Medulla oblongata (tissue), 1 donor: ENCODE measurements around the gene CCDC7.
"Not testable (repeated sequence)": the region's sequence is repeated elsewhere in the genome, so short reads cannot be mapped to it uniquely, and the experiment has no call there.

ENCODE experiments used
- DNase-seq: peaks from one replicate; pipeline ENCODE4 v3.0.0-alpha.2; 2015; ENCODE audit errors: extremely low spot score

CCDC7 gene

DNA sequence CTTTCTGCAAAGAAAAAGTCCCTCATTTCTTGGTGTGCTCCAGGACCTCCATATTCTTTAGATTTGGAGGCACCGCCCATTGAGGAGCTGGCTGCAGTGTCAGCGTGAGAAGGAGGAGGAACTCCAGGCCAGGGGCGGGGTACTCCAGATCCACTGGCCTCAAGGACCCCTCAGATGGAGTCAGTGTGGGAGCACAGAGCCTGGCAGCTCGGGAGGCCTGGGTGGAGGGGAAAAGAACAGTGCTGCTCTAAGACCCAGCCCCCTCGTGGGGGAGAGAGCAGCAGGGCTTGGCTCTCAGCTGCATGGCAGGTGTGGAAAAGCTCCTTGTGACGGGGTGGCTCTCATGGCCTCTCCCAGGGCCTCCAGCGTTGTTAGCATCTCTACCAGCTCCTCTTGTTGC is 441.5 kb downstream of the CCDC7 start:
- no peak for DNase-seq

DNA sequence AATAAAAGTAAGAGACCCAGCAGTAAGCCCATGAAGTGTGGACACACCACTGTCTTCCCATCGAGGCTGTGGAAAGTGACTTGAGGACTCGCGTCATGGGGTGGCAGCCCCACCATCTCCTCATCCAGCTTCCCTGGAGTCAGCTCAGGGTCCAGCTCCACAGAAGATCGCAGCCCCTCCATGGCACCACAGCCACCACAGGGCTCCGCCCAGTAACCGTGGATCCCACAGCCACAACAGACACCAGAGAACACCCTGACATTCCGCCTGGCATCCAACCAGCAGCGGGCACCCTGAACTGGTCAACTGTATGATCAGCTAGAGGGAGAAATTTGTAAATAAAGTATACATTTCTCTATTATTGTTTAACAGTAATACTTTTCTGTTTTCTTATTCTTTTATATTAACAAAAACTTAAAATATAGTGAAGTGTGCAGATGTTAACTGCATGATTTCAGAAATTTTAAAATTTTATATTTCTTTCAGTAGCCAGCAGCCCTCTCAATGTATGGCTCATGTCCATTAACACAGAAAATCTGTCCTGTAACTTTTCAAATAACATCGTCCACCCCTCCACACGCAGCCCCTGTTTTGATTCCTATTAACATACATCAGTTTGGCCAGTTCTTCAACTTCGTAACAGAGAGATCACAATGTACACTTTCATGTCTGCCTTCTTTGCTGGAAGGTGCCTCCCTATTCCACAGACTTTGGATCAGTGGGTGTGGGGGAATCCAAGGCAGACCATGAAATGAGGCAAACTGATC is 442.4 kb downstream of the CCDC7 start:
- no peak for DNase-seq

GRCh38 chr10:32889631-32890212 is 443.8 kb downstream of the CCDC7 start:
- no peak for DNase-seq

DNA sequence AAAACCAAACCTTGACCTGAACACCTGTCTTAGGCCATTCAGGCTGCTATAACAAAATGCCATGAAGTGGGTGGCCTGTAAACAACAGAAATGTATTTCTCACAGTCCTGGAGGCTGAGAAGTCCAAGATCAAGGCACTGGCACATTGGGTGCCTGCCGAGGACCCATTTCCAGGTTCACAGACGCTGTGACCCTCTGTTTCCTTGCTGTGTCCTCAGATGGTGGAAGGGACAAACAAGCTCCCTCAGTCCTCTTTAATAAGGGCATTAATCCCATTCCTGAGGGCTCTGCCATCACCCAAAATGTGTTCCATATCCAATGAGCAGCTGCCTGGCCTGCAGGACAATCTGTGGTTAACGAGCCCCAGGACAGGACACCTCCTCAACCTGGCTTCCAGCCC is 444.5 kb downstream of the CCDC7 start:
- no peak for DNase-seq

GRCh38 chr10:32891261-32891660 is 445.3 kb downstream of the CCDC7 start:
- DNase-seq = no peak

DNA sequence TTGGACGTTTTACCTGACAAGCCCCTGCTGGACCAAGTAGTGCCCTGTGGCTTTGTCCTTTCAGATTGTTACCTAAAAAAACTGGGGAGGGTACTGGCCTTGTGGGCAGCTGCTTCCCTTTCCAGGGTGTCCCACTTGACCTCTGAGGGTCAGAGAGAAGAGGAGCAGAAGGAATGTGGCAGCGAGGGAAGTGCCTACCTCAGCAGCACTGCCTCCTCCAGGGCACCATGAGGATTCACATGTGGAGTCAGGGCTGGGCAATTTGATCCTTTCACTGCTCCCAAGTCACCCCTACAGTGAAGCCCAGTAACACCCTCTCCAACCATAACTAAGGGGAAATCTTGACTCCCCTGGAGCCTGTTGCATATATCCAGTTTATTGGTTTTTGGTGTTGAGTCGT is 447.5 kb downstream of the CCDC7 start:
- DNase-seq = no peak

GRCh38 chr10:32893916-32894664 is 448.1 kb downstream of the CCDC7 start:
- DNase-seq = no peak

DNA sequence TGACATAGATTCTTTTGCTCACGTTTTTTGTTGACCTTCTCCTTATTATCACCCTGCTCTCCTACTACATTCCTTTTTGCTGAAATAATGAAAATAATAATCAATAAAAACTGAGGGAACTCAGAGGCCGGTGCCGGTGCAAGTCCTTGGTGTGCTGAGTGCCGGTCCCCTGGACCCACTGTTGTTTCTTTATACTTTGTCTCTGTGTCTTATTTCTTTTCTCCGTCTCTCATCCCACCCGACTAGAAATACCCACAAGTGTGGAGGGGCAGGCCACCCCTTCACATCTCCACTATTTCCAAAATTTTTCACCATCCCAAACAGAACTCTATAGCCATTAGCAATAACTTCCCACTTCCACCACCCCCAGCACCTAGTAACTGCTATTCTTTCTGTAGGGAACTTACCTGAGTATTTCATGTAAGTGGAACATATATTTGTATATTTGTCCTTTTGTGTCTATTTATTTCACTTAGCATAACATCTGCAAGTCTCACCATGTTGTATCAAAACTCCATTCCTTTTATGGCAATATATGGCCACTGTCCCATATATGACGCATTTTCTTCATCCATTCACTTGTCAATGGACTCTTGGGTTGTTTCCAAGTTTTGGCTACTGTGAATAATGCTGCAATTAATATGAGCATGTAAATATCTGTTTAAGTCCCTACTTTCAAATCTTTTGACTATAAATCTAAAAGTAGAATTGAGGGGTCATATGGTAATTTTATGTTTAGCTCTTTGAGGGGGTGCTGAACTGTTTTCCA is 449.4 kb downstream of the CCDC7 start:
- not testable (repeated sequence) for DNase-seq

DNA sequence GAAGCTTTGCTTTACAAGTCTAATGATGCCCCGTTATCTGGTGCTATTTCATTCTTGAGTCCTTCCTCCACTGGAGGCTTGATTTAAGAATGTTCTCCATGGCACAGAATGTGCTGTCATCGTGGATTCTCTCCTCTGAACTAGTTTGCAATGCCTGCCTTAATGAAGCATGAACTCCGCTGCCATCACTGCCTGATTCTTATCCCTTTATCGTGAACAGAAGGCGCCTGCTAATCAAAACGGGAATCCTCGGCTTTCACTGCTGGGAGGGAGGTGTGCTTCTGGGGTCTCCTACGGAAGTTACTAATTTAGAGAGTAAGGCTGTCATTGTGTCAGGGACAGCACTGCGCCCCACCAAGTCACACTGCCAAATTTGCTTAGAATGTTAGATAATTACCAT is 455.9 kb downstream of the CCDC7 start:
- DNase-seq = no peak

DNA sequence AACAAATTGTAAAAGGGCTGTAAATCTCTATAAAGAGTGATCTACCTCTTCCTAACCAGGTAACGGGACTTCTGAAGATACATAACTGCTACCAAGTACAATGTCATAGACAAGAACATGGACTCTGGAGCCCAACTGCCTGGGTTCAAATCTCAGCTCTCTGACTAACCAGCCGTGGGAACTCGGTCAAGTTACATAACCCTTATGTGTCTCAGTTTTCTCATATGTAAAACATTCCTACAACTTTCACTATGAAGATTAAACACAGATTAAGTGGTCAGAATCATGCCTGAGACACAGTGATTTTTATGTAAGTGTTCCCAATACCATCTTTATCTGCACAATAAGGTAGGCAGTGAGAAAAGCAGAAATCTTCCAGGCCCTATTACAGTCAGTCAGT is 459.5 kb downstream of the CCDC7 start:
- no peak for DNase-seq

GRCh38 chr10:32906595-32906994 is 460.7 kb downstream of the CCDC7 start:
- no peak for DNase-seq

GRCh38 chr10:32909456-32909855 is 463.5 kb downstream of the CCDC7 start:
- no peak for DNase-seq

DNA sequence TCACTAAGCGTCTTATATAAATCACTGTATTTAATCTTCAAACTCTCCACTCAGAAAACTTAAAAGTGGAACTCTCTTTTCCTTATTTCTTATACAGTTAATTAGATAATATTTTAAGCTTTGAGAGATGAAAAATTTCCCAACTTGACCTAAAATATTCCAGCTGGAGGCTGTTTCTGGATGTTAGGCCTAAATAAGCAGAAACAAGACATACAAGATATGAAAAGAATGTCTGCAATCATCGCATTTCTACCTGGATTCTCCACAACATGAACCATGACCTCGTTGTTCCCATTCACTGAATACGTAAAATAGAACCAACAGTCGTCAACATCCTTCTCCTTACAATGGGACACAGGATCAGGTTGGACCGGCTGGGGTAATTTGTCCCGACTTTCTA is 464.0 kb downstream of the CCDC7 start:
- not testable (repeated sequence) for DNase-seq

DNA sequence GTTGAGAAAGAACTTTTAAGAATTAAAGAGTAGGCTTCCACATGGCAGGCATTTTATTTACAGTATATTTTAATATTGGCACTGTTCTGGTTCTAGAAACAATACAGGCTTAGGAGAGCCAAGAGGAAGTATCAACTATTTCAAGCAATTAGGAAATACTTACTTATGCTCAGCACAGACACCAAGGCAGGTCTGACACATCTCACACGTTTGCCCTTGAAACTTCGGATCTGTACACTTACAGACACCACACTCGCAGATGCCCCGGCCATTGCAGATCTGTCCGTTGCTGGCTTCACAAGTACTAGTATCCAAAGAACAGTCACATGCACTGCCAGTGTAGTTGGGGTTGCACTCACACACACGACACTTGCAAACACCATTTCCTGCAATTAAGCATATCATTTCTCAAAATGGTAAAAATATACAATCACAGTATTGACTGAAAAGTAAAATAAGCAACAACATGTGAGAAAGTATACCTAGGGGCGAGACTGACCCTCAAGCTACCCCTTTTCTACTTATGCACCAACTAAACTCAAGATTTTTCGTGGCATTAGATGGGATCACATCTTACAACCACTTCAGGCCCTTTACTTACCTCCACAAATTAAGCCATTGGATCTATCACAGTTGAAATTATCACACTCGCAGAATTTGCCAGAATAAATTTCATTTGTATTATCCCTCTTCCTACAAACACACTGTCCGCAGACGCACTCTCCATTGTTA is 465.5 kb downstream of the CCDC7 start:
- no peak for DNase-seq

DNA sequence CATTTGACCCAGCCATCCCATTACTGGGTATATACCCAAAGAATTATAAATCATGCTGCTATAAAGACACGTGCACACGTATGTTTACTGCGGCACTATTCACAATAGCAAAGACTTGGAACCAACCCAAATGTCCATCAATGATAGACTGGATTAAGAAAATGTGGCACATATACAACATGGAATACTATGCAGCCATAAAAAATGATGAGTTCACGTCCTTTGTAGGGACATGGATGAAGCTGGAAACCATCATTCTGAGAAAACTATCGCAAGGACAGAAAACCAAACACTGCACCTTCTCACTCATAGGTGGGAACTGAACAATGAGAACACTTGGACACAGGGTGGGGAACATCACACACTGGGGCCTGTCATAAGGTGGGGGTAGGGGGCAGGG is 471.9 kb downstream of the CCDC7 start:
- not testable (repeated sequence) for DNase-seq

DNA sequence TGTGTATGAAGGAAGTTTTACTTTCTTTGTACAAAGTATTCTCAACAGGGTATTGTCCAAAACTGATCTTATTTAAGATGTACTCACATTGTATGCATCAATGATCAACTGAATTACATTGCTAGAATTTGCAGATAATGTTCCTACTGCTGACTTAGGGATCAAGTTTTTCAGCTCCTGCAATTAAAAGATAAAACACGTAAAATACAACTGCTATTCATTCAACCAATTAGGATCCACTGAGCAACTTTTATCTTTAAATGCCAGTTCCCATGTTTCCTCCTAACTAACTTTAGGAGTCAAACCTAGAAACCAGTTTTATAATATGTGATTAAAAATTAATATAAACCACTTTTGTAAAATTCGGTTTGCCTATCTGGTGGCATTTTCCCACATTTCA is 476.2 kb downstream of the CCDC7 start:
- DNase-seq = no peak

GRCh38 chr10:32923134-32923533 is 477.2 kb downstream of the CCDC7 start:
- no peak for DNase-seq

DNA sequence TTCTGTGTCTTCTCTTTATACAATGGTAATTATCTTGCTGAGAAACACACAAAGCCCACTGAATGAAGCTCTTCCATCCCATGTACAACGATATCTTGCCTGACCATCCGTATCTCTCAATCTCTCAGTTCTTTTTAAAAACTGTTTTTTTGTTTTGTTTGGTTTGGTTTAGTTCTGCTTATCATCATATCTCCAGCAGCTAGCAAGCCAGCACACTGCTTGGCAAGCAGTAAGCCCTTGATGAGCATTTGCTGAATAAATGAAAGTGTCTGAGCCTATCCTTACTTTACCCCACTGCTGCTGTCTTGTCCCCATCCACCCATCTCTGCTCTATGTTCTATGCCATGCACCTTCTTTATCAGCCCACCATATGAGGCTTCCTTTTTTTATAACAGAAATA is 477.9 kb downstream of the CCDC7 start:
- no peak for DNase-seq
